Pulmonary artery endothelial cell (primary cell): ENCODE data around the gene ATRN. TPM values are rescaled to one million over a fixed set of nuclear protein-coding genes. Genes with fewer than 3 reads are reported as not detected.

ENCODE experiments used
- DNase-seq: peaks from one replicate; pipeline ENCODE4 v3.0.0-alpha.2; 2011; ENCODE audit warnings: low read depth, low spot score
- total RNA-seq: library from RNA; depleted of rRNA; stranded (reverse); fragments of >200 nt; gene quantifications from 2 replicates; pipeline ENCODE4 v1.2.3, GENCODE V29; 2014

ATRN gene
- total RNA-seq, 1 donor from 2014 or later: 45.3 TPM

DNA sequence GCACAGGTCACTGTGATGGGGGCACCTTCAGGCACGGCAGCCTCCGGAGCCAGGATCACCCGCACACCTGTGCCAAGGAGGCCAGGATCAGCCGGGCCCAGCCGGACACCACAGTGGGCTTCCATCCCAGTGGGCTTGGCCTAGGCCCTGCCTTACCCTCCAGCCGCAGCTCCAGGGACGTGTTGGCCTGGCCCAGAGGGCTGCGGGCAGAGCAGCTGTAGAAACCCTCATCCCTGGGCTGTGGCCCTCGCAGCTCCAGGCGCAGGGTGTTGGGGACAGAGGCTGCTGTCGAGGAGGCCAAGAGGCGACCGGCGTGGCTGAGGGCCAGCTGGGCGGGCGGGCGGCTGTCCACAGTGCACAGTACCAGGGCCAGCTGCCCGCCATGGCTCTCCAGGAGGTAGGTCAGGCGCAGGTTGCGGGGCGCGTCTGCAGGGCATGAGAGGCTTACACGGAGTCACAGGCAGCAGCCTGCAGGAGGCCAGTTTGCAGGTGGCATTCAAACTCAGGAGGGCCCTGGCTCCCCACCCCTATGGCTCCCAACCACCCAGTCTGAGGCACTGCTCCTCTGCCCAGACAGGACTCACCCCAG, 222.0 kb downstream of the ATRN start:
- DNase-seq: no peak

DNA sequence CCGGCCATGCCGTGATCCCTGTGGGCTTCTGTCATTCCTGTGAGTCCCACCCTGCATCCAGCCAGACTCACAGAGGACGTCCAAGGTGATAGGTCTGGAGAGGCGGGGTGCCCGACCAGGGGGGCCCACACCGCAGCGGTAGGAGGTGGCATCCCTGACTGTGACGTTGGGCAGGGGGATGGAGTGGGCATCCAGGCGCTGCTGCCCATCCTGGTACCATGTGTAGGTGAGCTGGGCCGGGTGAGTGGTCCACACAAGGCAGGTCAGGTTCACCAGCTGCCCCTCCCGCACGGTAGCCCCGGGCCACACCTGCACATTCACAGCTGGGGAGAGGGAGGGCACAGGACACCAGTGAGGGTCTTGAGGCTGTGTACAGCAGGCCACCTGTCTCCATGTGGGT, 222.6 kb downstream of the ATRN start:
- DNase-seq: no peak

DNA sequence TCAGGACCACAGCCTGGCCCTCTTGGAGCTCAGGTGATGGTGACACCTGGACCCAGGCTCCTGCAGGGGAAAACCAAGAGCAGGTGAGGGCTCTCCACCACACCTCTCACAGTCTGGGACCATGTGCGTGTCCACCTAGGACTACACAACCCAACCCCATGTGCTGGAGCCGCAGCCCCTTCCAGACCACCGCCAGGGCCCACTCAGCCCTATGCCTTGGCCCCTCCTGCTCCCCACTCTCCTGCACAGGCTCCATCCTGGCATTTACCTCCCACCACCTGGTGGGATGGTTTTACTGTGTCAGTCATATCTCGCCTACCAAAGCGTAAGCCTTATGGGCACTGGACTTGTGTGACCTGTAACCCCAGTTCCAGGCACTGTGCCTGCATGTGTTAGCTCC, 224.0 kb downstream of the ATRN start:
- no peak for DNase-seq

DNA sequence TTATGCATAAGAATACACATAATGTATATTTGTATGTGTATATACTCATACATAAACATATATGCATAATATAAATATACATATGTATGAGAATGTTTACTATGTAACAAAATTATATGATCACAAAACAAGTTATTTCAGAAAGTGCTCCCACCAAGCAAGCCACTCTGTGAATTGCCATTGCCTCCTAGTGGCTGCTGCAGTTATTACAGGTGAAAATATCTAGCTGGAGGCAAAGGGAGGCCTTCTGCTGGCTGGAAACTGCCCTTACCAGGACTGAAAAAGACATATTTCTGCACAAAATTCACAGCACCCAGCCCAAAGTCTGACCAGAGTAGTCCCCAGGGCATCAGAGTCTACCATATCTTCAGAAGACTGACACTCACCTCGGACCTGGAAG, 225.4 kb downstream of the ATRN start:
- DNase-seq: no peak

DNA sequence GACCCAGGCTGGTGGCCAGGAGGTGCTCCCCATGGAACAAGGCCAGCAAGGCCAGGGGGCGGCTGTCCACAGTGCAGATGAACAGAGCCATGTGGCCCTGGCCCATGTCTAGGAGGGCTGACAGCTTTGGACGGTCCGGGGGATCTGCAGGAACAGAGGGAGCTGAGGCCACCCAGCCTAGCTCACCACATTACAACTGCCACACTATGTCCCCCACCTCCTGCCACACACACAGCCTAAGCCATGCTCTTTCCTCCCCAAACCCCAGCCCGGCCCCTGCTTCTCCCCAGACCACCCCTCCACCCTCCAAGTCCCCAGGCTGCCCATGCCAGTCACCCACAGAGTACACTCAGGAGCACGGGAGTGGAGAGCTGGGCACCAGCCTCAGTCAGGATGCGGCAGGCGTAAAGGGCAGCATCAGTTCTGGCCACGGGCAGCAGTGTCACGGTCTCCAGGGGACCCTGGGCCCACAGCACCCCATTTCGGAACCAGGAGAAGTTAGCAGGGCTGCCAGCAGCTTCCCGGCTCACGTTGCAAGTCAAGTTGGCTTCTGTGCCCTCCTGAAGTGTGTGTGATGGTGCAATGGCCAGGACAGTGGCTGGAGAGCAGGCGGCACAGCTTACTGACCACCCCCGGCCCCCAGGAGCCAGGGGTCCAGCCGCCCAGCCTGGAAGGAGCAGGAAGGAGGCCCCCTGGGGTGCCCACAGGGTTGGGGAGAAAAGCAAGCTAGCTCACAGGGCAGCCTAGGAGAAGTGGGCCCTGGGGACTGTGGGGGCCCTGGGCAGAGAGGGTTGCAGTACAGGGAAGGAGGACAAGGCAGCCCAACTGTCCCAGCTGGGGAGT, 226.1 kb downstream of the ATRN start:
- DNase-seq: no peak

DNA sequence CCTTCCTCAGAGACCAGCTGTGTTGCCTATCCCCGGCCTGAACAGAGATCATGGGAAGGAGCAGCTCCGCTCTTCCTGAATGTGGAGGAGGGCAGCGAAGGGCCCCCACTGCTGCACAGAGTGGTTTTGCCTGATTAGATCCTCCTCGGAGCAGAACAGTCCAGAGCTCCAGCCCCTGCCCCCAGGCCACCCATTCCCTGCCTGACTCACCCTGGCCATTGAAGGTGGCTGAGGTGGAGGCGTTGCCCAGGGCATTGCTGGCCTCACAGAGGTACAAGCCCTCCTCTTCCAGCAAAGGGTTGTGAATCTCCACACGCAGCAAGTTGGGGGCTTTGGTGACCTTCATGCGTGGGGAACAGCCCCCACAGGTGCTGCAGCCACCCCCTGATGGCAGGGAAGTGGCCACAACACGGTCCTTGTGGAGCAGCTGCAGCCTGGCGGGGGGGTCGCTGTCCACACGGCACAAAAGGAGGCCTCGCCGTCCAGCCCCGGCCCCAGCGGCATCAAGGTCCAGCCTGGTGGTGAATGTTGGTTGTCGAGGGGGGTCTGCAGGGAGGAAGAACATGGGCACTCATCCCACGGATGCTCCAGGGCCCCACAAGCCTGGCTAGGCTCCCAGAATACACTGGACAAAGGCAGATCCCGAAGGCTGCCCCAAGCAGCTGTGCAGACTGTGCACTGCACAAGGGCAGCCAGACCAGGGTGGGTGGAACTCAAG, 226.9 kb downstream of the ATRN start:
- no peak for DNase-seq

DNA sequence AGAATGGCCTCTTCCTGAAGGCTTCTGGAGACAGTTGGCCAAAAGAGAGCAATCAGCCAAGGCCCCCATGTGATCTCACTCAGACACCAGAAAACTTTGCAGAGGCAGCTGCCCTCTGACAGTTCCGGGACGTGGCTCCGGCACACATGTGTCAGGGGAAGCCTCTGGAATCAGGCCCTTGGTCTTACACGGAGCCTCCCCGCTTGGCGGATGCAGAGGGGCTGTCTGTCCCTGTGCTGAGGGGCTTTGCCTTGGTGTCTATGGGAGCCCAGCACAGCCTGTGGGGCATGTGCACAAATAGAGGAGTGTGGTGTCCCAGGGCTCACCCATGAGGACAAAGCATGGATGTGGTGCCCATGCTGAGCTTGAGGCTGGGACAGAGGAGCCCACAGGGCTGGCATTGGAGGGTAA, 227.8 kb downstream of the ATRN start:
- no peak for DNase-seq

DNA sequence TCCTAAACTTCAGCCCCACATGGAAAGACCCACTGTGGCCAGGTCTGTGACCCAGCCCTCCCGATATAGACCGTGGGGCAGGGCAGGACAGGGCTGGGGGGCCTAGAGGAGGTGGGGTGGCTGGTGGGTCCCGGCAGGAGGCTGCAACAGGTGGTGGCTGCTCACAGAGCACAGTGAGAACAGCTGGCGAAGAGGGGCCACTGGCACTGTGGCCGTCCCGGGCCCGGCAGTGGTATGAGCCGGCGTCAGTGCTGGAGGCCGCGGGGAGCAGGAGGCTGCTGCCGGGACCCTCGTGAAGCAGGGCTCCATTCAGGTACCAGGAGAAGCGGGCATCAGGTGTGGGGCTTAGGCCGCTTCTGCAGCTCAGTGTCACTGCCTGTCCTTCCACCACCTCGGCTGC, 228.2 kb downstream of the ATRN start:
- DNase-seq: no peak

Other genes starting within 250 kb of the ATRN start
- 3.0 and 4.3 TPM in 2 replicates for gene SLC4A11, start 231.8 kb upstream of the ATRN start, total RNA-seq
- gene DNAAF9, start 63.3 kb upstream of the ATRN start, total RNA-seq: 9.0 and 13.2 TPM in 2 replicates
- gene GFRA4, start 192.4 kb downstream of the ATRN start, total RNA-seq: not detected in 2 replicates
- 0.07 TPM in 1 of 2 replicates, not detected in the other for gene ADAM33, start 211.0 kb downstream of the ATRN start, total RNA-seq
- gene SIGLEC1, start 241.6 kb downstream of the ATRN start, total RNA-seq: not detected in 2 replicates